HEK293T (cell line): Measurements from ENCODE around the gene CELF4.

Experiments used
- ARNT ChIP-seq: fragments of 450-650 bp; IDR thresholded peaks from 2 replicates; pipeline ENCODE4 v1.6.1; 2017; ENCODE audit warnings: mild to moderate bottlenecking
- ELF4 ChIP-seq: fragments of 450-650 bp; IDR thresholded peaks from 2 replicates; pipeline ENCODE4 v1.6.1; 2017; ENCODE audit warnings: antibody characterized with exemption
- FOXA1 ChIP-seq: fragments of 450-650 bp; IDR thresholded peaks from 2 replicates; pipeline ENCODE4 v1.6.1; 2016; ENCODE audit warnings: mild to moderate bottlenecking
- FOXM1 ChIP-seq: fragments of 450-650 bp; IDR thresholded peaks from 2 replicates; pipeline ENCODE4 v1.6.1; 2017; ENCODE audit warnings: mild to moderate bottlenecking, borderline replicate concordance
- HDGF ChIP-seq: fragments of 450-650 bp; IDR thresholded peaks from 2 replicates; pipeline ENCODE4 v1.6.1; 2017; ENCODE audit warnings: antibody characterized with exemption, borderline replicate concordance
- NFRKB ChIP-seq: fragments of 450-650 bp; IDR thresholded peaks from 2 replicates; pipeline ENCODE4 v1.6.1; 2016; ENCODE audit warnings: mild to moderate bottlenecking, moderate library complexity
- SP1 ChIP-seq: fragments of 450-650 bp; IDR thresholded peaks from 2 replicates; pipeline ENCODE4 v1.6.1; 2017
- ZNF384 ChIP-seq: fragments of 450-650 bp; IDR thresholded peaks from 2 replicates; pipeline ENCODE4 v1.6.1; 2016

DNA sequence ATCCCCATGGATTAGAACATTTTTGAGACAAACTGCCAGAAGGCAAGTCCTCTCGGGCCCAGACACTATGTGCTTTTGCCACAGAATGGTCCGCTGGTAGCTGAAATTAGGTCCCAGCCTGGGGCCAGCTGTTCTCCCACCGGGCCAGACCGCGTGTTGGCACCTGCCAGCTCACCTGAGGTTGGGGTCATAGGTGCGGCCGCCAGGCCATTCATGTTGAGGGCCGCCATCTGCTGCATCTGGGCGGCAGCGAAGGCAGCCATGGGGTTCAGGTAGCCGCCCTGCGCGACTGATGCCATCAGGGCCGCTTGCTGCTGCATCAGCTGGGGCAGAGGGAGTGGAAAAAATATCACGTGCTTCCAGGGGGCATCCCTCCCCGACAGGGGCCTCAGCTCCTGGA, 292.8 kb downstream of the CELF4 start:
- TF ChIP-seq ZNF384, result no peak
- no peak for TF ChIP-seq SP1
- no peak for TF ChIP-seq ARNT
- TF ChIP-seq FOXA1, result no peak
- TF ChIP-seq NFRKB, result no peak
- TF ChIP-seq FOXM1, result no peak
- TF ChIP-seq ELF4, result no peak
- no peak for TF ChIP-seq HDGF
